NT2/D1 (cell line): ENCODE results near the gene PARD3.

ENCODE experiments used
- YY1 ChIP-seq: IDR thresholded peaks from 2 replicates; pipeline ENCODE4 v1.6.1; 2011; ENCODE audit not compliant: insufficient read length, insufficient read depth
- ZNF274 ChIP-seq: IDR thresholded peaks from 2 replicates; pipeline ENCODE4 v1.6.1; 2011; ENCODE audit warnings: mild to moderate bottlenecking, low read depth, low read length

DNA sequence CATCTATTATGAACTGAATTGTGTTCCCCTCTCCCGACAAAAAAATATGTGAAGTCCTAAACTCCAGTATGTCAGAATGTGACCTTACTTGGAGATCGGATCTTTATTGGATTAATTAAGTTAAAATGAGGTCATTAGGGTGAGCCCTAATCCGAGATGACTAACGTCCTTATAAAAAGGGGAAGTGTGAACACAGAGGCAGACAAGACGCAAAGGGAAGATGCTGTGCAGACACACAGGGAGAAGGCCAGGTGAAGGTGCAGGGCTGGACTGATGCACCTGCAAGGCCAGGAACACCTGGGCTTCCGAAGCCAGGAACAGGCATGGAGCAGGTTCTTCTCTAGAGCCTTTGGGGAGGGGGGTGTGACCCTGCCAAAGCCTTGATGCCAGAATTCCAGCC, 187.8 kb downstream of the PARD3 start:
- no peak for TF ChIP-seq ZNF274
- TF ChIP-seq YY1, result no peak
